Keratinocyte (primary cell): Measurements from ENCODE around the gene CD207. TPM values are rescaled to one million over a fixed set of nuclear protein-coding genes. Genes with fewer than 3 reads are reported as not detected.

Experiments used
- DNase-seq: peaks from one replicate; pipeline ENCODE4 v3.0.0-alpha.2; 2011; ENCODE audit warnings: low read depth, missing footprints, low spot score
- FAIRE-seq: peaks from 2 replicates; lab custom pipeline; 2011; peaks lifted over from hg19 to GRCh38; lab: Jason Lieb, UNC
- H2AFZ ChIP-seq: 2 replicates; pipeline ENCODE4 v1.6.0; 2012; ENCODE audit warnings: low read length, control low read depth, inconsistent platforms; ENCODE audit not compliant: control insufficient read depth
- H3K27ac ChIP-seq: 2 replicates; pipeline ENCODE4 v1.5.1; 2011; ENCODE audit warnings: low read length; ENCODE audit not compliant: control insufficient read depth, insufficient read depth
- H3K27me3 ChIP-seq: 3 replicates; pipeline ENCODE4 v1.6.0; 2011; ENCODE audit warnings: low read length; ENCODE audit not compliant: control insufficient read depth, insufficient read depth; ENCODE audit errors: extremely low read depth
- H3K36me3 ChIP-seq, 2 experiments: 2 replicates in 1 of 2; 3 replicates in 1 of 2; pipeline ENCODE4 v1.5.1; 2011; ENCODE audit warnings: low read length in 2 of 2, mild to moderate bottlenecking in 1 of 2; ENCODE audit not compliant: control insufficient read depth in 2 of 2, insufficient read depth in 2 of 2; ENCODE audit errors: extremely low read depth in 1 of 2
- H3K4me1 ChIP-seq: 3 replicates; pipeline ENCODE4 v1.5.1; 2011; ENCODE audit warnings: low read length; ENCODE audit not compliant: control insufficient read depth, insufficient read depth; ENCODE audit errors: extremely low read depth
- H3K4me2 ChIP-seq: 3 replicates; pipeline ENCODE4 v1.6.0; 2011; ENCODE audit warnings: low read depth, low read length; ENCODE audit not compliant: control insufficient read depth, insufficient read depth; ENCODE audit errors: extremely low read depth
- H3K4me3 ChIP-seq, 3 experiments: fragments of 200-600 bp in 1 of 3; sonication (generic) in 1 of 3; 2 replicates in 2 of 3; 3 replicates in 1 of 3; pipeline ENCODE4 v1.5.1; 2011 to 2016; ENCODE audit warnings: low read length in 3 of 3, mild to moderate bottlenecking in 3 of 3, control low read depth in 2 of 3, inconsistent platforms in 1 of 3, low read depth in 1 of 3, mixed read lengths in 1 of 3, mixed run types in 1 of 3, moderate library complexity in 1 of 3; ENCODE audit not compliant: control insufficient read depth in 2 of 3, insufficient read depth in 2 of 3; ENCODE audit errors: extremely low read depth in 1 of 3
- H3K79me2 ChIP-seq: 2 replicates; pipeline ENCODE4 v1.6.0; 2012; ENCODE audit warnings: low read length; ENCODE audit not compliant: control insufficient read depth, insufficient read depth
- H3K9ac ChIP-seq: 3 replicates; pipeline ENCODE4 v1.6.0; 2011; ENCODE audit warnings: low read length; ENCODE audit not compliant: control insufficient read depth, insufficient read depth; ENCODE audit errors: extremely low read depth
- H3K9me1 ChIP-seq: 3 replicates; pipeline ENCODE4 v1.6.0; 2011; ENCODE audit warnings: low read length; ENCODE audit not compliant: control insufficient read depth, insufficient read depth; ENCODE audit errors: extremely low read depth
- H3K9me3 ChIP-seq: 2 replicates; pipeline ENCODE4 v1.5.1; 2012; ENCODE audit warnings: low read depth, low read length; ENCODE audit not compliant: control insufficient read depth
- H4K20me1 ChIP-seq: 3 replicates; pipeline ENCODE4 v1.6.0; 2011; ENCODE audit warnings: low read length; ENCODE audit not compliant: control insufficient read depth, insufficient read depth; ENCODE audit errors: extremely low read depth
- EZH2 ChIP-seq: IDR thresholded peaks from one replicate; pipeline ENCODE4 v1.6.1; 2012; ENCODE audit warnings: inconsistent platforms, mild to moderate bottlenecking, low read length, moderate library complexity
- dilution Hi-C: fragments of 300-500 bp; cut with MboI; formaldehyde crosslinking; loops from one replicate; pipeline ENCODE4 v1.7.0; 2020; ENCODE audit warnings: low sequenced_read_pairs; ENCODE audit not compliant: extremely low pct_ligation_motif_present
- polyA plus RNA-seq, 5 experiments: library from polyadenylated mRNA; depleted of rRNA in 3 of 5; stranded (reverse) in 3 of 5; stranded (forward) in 1 of 5; unstranded in 1 of 5; fragments of >200 nt; gene quantifications; 1 replicate in 1 of 5; 2 replicates in 3 of 5; 3 replicates in 1 of 5; pipeline versions ENCODE4 v1.2.1 to v1.2.3, GENCODE V29; 2011 to 2012; ENCODE audit warnings: missing spikeins in 2 of 5, low read depth in 1 of 5, low replicate concordance in 1 of 5
- TF ChIP-seq, protein P1 (sequence below), 3 experiments: IDR thresholded peaks in 1 of 3; conservative IDR thresholded peaks in 1 of 3; optimal IDR thresholded peaks in 1 of 3; 2 replicates in 2 of 3; 3 replicates in 1 of 3; pipeline versions ENCODE3 to v1.5.1; 2011; ENCODE audit warnings: low read length in 3 of 3, mild to moderate bottlenecking in 3 of 3, moderate library complexity in 2 of 3, control low read depth in 1 of 3, inconsistent platforms in 1 of 3; ENCODE audit not compliant: insufficient read depth in 2 of 3; ENCODE audit errors: extremely low read depth in 1 of 3

CD207 gene
- polyA plus RNA-seq, 1 donor (not counting 4 experiments of a cell fraction or from before 2014, with no cell fraction given): not detected

DNA sequence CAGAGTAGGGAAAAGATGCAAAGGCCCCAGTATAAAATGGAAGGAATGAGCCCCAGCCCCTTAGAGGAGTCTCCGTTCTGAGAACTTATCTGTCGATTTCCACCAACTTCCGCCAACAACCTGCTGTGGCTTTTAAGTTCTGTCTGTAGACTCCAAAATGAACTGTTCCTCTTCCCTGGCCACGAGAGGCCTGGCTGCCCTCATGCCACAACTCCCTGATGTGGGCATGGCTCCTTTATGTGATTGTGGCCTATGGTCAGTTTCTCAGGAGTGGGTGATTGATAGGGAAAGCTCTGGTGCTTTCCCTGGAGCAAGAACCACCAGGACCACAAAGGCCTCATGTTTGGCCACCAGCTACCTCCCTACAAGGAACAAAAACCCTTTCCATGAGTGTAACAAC lies 18.8 kb upstream of the CD207 start:
- H3K27me3 ChIP-seq: peaks cover 2% of the 10 kb centered on the region
- dilution Hi-C loops: no loop called here
- H3K4me1 ChIP-seq: no peaks in the 10 kb centered on the region
- no peaks in the 10 kb centered on the region for H4K20me1 ChIP-seq
- H3K9me3 ChIP-seq: no peaks in the 10 kb centered on the region
- no peak for TF ChIP-seq EZH2
- TF ChIP-seq, protein P1, sequence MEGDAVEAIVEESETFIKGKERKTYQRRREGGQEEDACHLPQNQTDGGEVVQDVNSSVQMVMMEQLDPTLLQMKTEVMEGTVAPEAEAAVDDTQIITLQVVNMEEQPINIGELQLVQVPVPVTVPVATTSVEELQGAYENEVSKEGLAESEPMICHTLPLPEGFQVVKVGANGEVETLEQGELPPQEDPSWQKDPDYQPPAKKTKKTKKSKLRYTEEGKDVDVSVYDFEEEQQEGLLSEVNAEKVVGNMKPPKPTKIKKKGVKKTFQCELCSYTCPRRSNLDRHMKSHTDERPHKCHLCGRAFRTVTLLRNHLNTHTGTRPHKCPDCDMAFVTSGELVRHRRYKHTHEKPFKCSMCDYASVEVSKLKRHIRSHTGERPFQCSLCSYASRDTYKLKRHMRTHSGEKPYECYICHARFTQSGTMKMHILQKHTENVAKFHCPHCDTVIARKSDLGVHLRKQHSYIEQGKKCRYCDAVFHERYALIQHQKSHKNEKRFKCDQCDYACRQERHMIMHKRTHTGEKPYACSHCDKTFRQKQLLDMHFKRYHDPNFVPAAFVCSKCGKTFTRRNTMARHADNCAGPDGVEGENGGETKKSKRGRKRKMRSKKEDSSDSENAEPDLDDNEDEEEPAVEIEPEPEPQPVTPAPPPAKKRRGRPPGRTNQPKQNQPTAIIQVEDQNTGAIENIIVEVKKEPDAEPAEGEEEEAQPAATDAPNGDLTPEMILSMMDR (optimal IDR thresholded peaks at IDR 0.05 in 1 of 3, IDR thresholded peaks at IDR 0.05 in 1 of 3, conservative IDR thresholded peaks at IDR 0.05 in 1 of 3; ENCODE audit: extremely low read depth in 1 of 3, insufficient read depth in 2 of 3, low read length in 3 of 3): no peak
- H2AFZ ChIP-seq: no peak overlapping the region
- no peak overlapping the region for H3K27ac ChIP-seq
- no peak for FAIRE-seq
- H3K4me3 ChIP-seq: no peak overlapping the region
- H3K79me2 ChIP-seq: no peaks in the 10 kb centered on the region
- DNase-seq: no peak
- no peak overlapping the region for H3K4me2 ChIP-seq
- H3K9ac ChIP-seq: no peak overlapping the region
- no peaks in the 10 kb centered on the region for H3K9me1 ChIP-seq
- H3K36me3 ChIP-seq: no peaks in the 10 kb centered on the region

DNA sequence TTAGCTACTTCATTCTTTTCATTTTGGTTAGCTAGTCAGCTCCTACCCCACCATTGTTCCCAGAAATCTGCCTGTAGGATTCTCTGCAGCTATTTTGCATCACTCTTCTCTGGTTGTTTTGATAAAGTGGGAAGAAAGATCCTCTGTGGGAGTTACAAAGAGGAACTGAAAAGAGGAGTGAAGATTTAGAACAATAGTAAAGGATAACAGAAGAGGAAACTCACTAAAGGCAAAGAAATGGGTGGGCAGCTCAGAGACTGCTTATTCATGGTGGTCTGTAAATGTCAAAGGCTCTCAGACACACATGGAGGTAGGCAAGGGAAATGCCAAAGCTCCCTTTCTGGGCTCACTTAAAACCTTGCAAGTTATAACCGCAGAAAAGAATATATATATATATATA lies 17.2 kb upstream of the CD207 start:
- Histone ChIP-seq H3K4me3 (no peak overlapping the region), H3K36me3 (no peaks in the 10 kb centered on the region), H3K27ac (no peak overlapping the region), H2AFZ (no peak overlapping the region), H3K4me1 (no peaks in the 10 kb centered on the region), H3K4me2 (no peak overlapping the region), H3K9me1 (no peaks in the 10 kb centered on the region), H4K20me1 (no peaks in the 10 kb centered on the region), H3K79me2 (no peaks in the 10 kb centered on the region), H3K9me3 (no peaks in the 10 kb centered on the region), H3K27me3 (peaks cover 2% of the 10 kb centered on the region), H3K9ac (no peak overlapping the region)
- FAIRE-seq (no peak), DNase-seq (no peak)
- TF ChIP-seq EZH2: no peak
- TF ChIP-seq, protein P1 (optimal IDR thresholded peaks at IDR 0.05 in 1 of 3, IDR thresholded peaks at IDR 0.05 in 1 of 3, conservative IDR thresholded peaks at IDR 0.05 in 1 of 3; ENCODE audit: extremely low read depth in 1 of 3, insufficient read depth in 2 of 3, low read length in 3 of 3): no peak
- dilution Hi-C loops: no loop called here
